GM18873 (cell line): ENCODE measurements around the gene CLEC16A.

Experiments
- ATAC-seq: cut with Tn5 transposase; IDR thresholded peaks from one replicate; pipeline ENCODE4 v1.9.1; 2021; ENCODE audit warnings: mild to moderate bottlenecking, moderate library complexity, moderate number of reproducible peaks; ENCODE audit not compliant: unreplicated experiment, low FRiP score

Gene CLEC16A

GRCh38 chr16:11162586-11163268 is 218.4 kb downstream of the CLEC16A start:
- no peak for ATAC-seq

GRCh38 chr16:11163761-11164261 is 219.4 kb downstream of the CLEC16A start:
- ATAC-seq = no peak

GRCh38 chr16:11164482-11165270 is 220.3 kb downstream of the CLEC16A start:
- no peak for ATAC-seq

GRCh38 chr16:11165349-11165748 is 221.0 kb downstream of the CLEC16A start:
- no peak for ATAC-seq

- ATAC-seq = no peak
These were observed 221.7 kb downstream of the CLEC16A start for GRCh38 chr16:11165894-11166665.

- no peak for ATAC-seq
These were observed 223.2 kb downstream of the CLEC16A start for GRCh38 chr16:11167581-11167980.

- no peak for ATAC-seq
These were observed 224.2 kb downstream of the CLEC16A start for GRCh38 chr16:11168386-11169051.

- ATAC-seq = no peak
These were observed 225.3 kb downstream of the CLEC16A start for GRCh38 chr16:11169641-11170040.

- ATAC-seq = no peak
These were observed 225.8 kb downstream of the CLEC16A start for GRCh38 chr16:11170201-11170600.

- no peak for ATAC-seq
These were observed 226.5 kb downstream of the CLEC16A start for GRCh38 chr16:11170696-11171447.

GRCh38 chr16:11171448-11171709 is 227.0 kb downstream of the CLEC16A start:
- no peak for ATAC-seq

GRCh38 chr16:11171757-11172299 is 227.5 kb downstream of the CLEC16A start:
- ATAC-seq = no peak

- no peak for ATAC-seq
These were observed 229.1 kb downstream of the CLEC16A start for GRCh38 chr16:11173426-11173825.

GRCh38 chr16:11174141-11174540 is 229.8 kb downstream of the CLEC16A start:
- ATAC-seq = no peak

GRCh38 chr16:11175106-11175786 is 230.9 kb downstream of the CLEC16A start:
- no peak for ATAC-seq

- ATAC-seq = peak; percentile 74
These were observed 231.5 kb downstream of the CLEC16A start for GRCh38 chr16:11175787-11176341.

- ATAC-seq = no peak
These were observed 233.3 kb downstream of the CLEC16A start for GRCh38 chr16:11177578-11178160.

- ATAC-seq = no peak
These were observed 234.1 kb downstream of the CLEC16A start for GRCh38 chr16:11178424-11178823.
